ENCODE data around the gene TOX2.

TOX2 gene

DNA sequence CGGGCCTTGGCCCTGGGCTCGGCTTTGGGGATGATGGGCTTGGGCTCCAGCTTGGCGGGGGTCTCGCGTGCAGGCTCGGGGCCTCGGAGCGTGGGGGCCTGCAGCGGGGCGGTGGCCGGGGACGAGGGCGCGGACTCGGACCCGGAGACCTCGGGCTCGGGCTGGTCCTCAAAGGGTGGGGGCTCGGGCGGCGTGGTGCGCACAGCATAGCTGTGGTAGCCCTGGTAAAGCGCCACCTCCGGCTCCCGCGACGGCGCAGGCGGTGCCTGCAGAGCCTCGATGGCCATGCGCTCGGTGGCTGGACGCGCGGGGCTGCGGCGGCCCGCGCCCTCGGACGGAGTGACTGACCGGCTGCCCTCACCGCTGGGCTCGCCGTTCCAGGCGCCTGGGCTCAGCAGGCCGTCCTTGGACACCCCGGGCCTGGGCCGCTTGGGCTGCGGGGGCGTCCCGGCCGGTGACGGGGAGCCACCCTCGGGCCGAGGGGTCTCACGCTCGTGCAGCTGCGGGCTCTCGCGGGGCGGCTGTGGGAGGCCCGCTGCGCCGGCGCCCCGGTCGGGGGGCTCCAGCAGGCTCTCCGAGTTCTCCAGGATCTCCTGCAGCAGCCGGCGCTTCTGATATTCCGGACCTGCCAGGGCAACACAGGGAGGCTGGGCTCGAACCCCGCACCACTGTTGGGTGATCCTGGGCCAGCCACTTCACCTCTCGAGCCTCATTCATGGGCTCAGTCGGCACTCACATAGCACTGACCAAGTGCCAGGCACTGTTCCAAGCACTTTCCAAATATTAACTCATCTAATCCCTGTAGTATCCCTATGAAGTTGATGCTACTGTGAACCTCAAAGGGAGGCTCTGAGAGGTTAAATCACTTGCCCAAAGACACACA is 201.4 kb downstream of the TOX2 start:
- no peaks in the 10 kb centered on the region for H3K27me3 ChIP-seq (ENCODE audit: control insufficient read depth, insufficient read depth, low read length)
- no peaks in the 10 kb centered on the region for H3K9me3 ChIP-seq (ENCODE audit: control insufficient read depth, low read depth, low read length)
- H3K9ac ChIP-seq (ENCODE audit: low read length), result no peak overlapping the region
- H3K4me3 ChIP-seq (ENCODE audit: low read length), result no peak overlapping the region
- H3K27ac ChIP-seq (ENCODE audit: low read length), result no peak overlapping the region
- H3K36me3 ChIP-seq (ENCODE audit: control insufficient read depth, low read depth, low read length), result no peaks in the 10 kb centered on the region
- no peaks in the 10 kb centered on the region for H3K4me1 ChIP-seq (ENCODE audit: control insufficient read depth, low read depth, low read length)

DNA sequence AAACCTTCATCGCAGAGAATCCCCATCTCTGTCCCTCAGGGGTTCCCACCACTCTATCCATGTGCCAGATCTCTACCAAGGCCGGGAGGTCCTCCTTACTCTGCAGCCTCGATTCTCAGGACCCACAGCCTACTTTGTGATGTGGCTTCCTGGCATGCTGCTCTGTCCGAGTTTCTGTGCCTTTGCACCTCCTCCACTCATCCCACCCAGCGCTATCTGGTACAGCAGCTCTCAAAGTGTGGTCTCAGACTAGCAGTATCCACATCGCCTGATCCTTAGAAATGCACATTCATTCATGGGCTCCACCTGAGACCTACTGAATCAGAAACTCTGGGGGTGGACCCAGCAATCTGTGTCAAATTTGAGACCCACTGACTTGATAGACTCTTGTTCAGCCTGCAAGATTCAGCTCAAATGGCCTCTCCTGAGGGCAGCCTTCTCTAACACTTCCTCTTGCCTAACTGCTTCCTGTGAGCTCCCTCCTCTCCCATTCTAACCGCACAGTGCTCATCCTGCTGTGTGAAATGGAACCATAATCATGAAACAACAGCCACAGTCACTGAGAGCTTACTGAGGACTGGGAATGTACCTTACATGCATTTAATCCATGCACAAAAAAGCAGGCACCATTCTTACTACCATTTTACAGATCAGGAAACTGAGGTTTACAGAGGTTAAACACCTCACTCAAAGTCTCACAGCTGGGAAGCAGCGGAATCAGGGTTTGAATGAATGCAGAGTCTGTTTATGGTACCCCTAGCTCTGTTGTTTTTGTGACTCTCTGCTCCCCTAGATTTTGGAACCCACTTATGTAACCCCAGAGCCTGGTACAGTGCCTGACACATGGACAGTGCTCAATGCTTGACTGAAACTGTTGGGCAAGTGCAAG is 202.9 kb downstream of the TOX2 start:
- H3K27ac ChIP-seq (ENCODE audit: low read length), result no peak overlapping the region
- no peaks in the 10 kb centered on the region for H3K27me3 ChIP-seq (ENCODE audit: control insufficient read depth, insufficient read depth, low read length)
- H3K4me3 ChIP-seq (ENCODE audit: low read length), result no peak overlapping the region
- H3K9me3 ChIP-seq (ENCODE audit: control insufficient read depth, low read depth, low read length), result no peaks in the 10 kb centered on the region
- H3K36me3 ChIP-seq (ENCODE audit: control insufficient read depth, low read depth, low read length), result no peaks in the 10 kb centered on the region
- no peaks in the 10 kb centered on the region for H3K4me1 ChIP-seq (ENCODE audit: control insufficient read depth, low read depth, low read length)
- no peak overlapping the region for H3K9ac ChIP-seq (ENCODE audit: low read length)

DNA sequence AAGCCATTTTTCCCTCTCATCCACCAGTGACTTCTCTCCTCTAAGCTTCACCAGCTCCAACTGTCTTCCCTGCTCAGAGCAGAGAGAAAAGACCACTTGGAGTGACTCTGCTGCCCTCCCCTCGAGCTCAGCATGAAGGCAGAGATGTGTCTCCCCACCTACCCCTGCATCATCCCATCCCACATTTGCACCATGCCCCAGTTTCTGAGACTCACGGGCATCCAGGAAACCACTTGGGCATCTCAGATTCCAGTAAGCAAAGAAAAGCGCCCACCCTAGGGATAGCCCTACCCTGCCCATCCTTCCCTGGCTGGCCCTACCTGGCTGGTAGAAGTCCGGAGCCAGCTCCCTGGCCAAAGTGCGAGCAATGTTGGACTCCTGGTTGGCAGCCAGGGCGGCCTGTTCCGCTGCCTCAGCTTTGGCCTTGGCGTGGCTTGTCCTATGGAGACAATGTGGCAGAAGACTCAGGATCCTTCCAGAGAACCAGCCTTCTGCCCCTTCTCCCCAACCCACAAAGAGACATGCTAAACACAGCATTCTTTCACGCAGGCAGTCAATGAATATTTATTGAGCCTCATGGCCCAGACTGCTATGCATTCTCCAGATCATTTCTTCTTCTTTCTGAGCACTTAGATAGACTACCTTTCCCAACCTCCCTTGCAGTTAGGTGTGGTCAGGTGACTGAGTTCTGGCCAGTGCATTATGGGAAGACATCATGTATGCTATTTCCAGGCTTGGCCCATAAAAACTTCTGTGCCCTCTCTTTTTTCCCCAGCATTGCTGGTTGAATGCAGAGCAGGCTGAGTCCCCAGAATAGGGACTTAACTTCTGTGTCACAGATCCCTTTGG is 203.8 kb downstream of the TOX2 start:
- H3K27ac ChIP-seq (ENCODE audit: low read length), result no peak overlapping the region
- H3K36me3 ChIP-seq (ENCODE audit: control insufficient read depth, low read depth, low read length), result no peaks in the 10 kb centered on the region
- H3K9me3 ChIP-seq (ENCODE audit: control insufficient read depth, low read depth, low read length), result no peaks in the 10 kb centered on the region
- no peak overlapping the region for H3K4me3 ChIP-seq (ENCODE audit: low read length)
- H3K27me3 ChIP-seq (ENCODE audit: control insufficient read depth, insufficient read depth, low read length), result no peaks in the 10 kb centered on the region
- no peaks in the 10 kb centered on the region for H3K4me1 ChIP-seq (ENCODE audit: control insufficient read depth, low read depth, low read length)
- H3K9ac ChIP-seq (ENCODE audit: low read length), result no peak overlapping the region

All from iPS-18a (cell line).